ENCODE data around the gene ITGB1BP1. TPM values are rescaled to one million over a fixed set of nuclear protein-coding genes. Genes with fewer than 3 reads are reported as not detected.

Gene ITGB1BP1
- total RNA-seq, 4 donors from 2014 or later = 24.9 to 50.9 (median 30.8) TPM

DNA sequence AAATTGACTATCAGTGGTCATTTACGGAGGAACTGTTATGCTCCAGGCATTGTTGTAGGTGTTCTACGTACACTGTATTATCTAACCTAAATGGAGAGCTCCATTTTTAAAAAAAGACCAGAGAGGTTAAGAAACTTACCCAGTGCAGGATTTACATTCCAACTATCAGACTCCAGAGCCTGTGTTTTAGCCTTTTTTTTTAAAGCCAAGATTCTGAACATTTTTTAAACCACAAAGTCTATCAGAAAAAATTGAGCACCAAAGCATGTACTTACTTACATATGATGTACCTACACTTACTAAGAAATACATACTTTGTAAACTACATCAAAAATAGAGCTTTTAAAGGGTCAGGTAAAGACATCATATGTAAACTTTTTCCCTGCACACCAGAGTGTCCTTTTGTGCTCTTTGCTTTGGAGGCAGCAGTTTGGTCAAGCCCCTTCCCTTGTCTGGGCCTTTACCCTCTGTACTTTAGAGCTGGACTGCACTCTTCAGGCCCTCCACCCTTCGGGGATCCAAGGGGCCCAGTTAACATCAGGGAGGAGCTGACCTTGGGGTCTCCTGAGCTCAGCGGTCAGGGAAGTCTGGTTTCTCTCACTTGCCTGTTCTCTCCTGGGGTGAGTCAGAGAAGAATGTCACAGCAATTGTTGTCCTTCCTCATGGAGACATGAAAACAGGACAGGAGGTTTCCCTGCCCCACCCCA lies 58.4 kb downstream of the ITGB1BP1 start:
- Histone ChIP-seq H3K27ac (no peak overlapping the region), H3K36me3 (peaks cover 61% of the 10 kb centered on the region)
- TF ChIP-seq POLR2AphosphoS5 (IDR thresholded peaks at IDR 0.05) = no peak
- TF ChIP-seq, protein P1, sequence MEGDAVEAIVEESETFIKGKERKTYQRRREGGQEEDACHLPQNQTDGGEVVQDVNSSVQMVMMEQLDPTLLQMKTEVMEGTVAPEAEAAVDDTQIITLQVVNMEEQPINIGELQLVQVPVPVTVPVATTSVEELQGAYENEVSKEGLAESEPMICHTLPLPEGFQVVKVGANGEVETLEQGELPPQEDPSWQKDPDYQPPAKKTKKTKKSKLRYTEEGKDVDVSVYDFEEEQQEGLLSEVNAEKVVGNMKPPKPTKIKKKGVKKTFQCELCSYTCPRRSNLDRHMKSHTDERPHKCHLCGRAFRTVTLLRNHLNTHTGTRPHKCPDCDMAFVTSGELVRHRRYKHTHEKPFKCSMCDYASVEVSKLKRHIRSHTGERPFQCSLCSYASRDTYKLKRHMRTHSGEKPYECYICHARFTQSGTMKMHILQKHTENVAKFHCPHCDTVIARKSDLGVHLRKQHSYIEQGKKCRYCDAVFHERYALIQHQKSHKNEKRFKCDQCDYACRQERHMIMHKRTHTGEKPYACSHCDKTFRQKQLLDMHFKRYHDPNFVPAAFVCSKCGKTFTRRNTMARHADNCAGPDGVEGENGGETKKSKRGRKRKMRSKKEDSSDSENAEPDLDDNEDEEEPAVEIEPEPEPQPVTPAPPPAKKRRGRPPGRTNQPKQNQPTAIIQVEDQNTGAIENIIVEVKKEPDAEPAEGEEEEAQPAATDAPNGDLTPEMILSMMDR (IDR thresholded peaks at IDR 0.05) = no peak
- TF ChIP-seq EP300 (IDR thresholded peaks at IDR 0.05) = no peak
- TF ChIP-seq POLR2A (IDR thresholded peaks at IDR 0.05) = no peak

DNA sequence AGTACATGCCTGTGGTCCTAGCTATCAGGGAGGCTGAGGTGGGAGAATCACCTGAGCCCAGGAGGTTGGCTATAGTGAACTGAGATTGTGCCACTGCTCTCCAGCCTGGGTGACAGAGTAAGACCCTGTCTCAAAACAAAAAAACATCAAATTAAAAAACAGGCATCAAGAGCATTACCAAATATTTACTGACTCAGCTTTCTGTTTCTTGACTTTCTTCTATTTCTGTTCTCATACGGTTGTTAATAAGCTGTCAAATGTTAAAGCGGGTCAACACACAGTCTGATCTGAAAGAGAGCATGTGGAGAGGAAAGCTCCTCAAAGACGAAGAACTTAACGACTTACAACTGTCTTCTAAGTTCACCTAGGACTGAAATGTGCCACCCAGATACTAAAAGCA lies 59.0 kb downstream of the ITGB1BP1 start:
- 79% methylated on average over 4 of the region's 4 CpGs for whole genome bisulfite sequencing
- peaks cover 64% of the 10 kb centered on the region for H3K36me3 ChIP-seq

More for the DNA sequence above, 58.4 kb downstream of the ITGB1BP1 start:
- Histone ChIP-seq H3K4me3 (no peak overlapping the region), H3K9me3 (no peaks in the 10 kb centered on the region), H3K4me1 (no peaks in the 10 kb centered on the region), H3K27me3 (no peaks in the 10 kb centered on the region)
- no peak for DNase-seq (ENCODE audit: low spot score in 2 of 2)
- WGBS = 71% methylated on average over 4 of the region's 4 CpGs

DNA sequence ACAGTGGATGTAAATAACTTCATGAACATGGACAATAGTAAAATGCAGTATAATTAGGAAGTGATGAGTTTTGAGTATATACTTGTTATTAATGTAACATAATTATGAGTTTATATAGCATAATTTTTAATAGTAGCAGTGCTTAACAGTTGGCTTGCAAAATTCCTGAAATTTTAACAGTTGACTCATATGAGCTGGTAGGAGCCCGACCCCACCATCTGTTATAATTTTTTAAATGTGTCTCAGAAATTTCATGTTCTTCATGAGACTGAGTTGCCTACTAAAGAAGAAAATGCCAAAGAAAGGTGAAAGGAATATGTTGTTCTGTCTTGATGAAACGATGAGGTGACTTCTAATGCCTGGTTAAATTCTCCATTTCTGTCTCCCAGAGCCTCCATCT lies 62.6 kb downstream of the ITGB1BP1 start:
- no peak for DNase-seq (ENCODE audit: low spot score in 2 of 2)
- H3K9me3 ChIP-seq = no peaks in the 10 kb centered on the region
- H3K27ac ChIP-seq = no peak overlapping the region
- no peaks in the 10 kb centered on the region for H3K27me3 ChIP-seq
- TF ChIP-seq EP300 (IDR thresholded peaks at IDR 0.05) (no peak), POLR2A (IDR thresholded peaks at IDR 0.05) (no peak), POLR2AphosphoS5 (IDR thresholded peaks at IDR 0.05) (no peak)
- TF ChIP-seq, protein P1 (IDR thresholded peaks at IDR 0.05) = no peak
- H3K36me3 ChIP-seq = peaks cover 57% of the 10 kb centered on the region
- H3K4me3 ChIP-seq = no peak overlapping the region
- 58% methylated on average over 2 of the region's 2 CpGs for WGBS
- no peaks in the 10 kb centered on the region for H3K4me1 ChIP-seq

More for the DNA sequence above, 59.0 kb downstream of the ITGB1BP1 start:
- H3K4me1 ChIP-seq = no peaks in the 10 kb centered on the region
- no peak overlapping the region for H3K4me3 ChIP-seq
- no peak for DNase-seq (ENCODE audit: low spot score in 2 of 2)
- no peaks in the 10 kb centered on the region for H3K27me3 ChIP-seq
- TF ChIP-seq POLR2AphosphoS5 (IDR thresholded peaks at IDR 0.05) = no peak
- TF ChIP-seq, protein P1 (IDR thresholded peaks at IDR 0.05) = no peak
- TF ChIP-seq EP300 (IDR thresholded peaks at IDR 0.05) = no peak
- TF ChIP-seq POLR2A (IDR thresholded peaks at IDR 0.05) = no peak
- H3K9me3 ChIP-seq = no peaks in the 10 kb centered on the region
- no peak overlapping the region for H3K27ac ChIP-seq

DNA sequence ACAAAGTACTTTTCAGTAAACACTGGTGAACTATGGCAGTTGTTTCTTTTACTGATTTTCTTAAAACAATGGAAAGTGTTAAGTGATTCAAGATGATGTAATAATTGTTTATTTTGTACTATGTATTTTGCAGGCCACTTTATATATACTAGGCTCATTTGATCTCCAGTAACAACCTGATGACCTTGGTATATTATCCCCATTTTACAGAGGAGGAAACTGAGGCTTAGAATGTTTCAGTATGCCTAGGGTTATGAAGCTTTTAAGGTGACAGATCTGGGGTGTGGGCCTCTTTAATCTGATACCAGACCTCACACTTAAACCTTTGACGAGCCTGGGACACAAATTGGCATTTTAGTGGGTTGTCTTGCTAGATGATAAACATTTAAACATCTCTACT lies 63.2 kb downstream of the ITGB1BP1 start:
- peaks cover 51% of the 10 kb centered on the region for H3K36me3 ChIP-seq
- 93% methylated on average over 1 of the region's 1 CpG for WGBS
- TF ChIP-seq, protein P1 (IDR thresholded peaks at IDR 0.05) = no peak
- TF ChIP-seq EP300 (IDR thresholded peaks at IDR 0.05) = no peak
- no peak for TF ChIP-seq POLR2A (IDR thresholded peaks at IDR 0.05)
- no peak for TF ChIP-seq POLR2AphosphoS5 (IDR thresholded peaks at IDR 0.05)
- no peaks in the 10 kb centered on the region for H3K9me3 ChIP-seq
- no peak overlapping the region for H3K4me3 ChIP-seq
- DNase-seq (ENCODE audit: low spot score in 2 of 2) = no peak
- no peaks in the 10 kb centered on the region for H3K27me3 ChIP-seq
- H3K27ac ChIP-seq = no peak overlapping the region
- H3K4me1 ChIP-seq = peaks cover 3% of the 10 kb centered on the region

DNA sequence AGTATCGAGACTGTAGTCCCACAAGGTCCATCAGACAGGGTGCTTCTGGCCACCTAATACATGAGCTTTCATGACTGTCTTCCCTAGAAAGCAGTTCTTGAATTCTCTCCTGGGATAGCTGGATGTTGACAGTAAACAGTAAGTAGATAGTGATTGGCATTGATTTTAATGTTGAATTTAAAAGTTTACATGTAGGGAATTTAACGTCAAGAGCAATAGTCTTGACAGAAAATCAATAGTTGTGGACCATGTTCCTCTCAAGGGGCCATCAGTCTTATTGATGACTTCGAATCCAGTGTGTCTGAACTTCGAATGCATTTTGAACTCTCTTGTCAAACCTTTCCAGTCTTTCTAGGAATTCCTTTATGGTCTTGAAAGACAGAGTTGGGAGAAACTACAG lies 63.9 kb downstream of the ITGB1BP1 start:
- H3K27ac ChIP-seq = no peak overlapping the region
- no peaks in the 10 kb centered on the region for H3K27me3 ChIP-seq
- DNase-seq (ENCODE audit: low spot score in 2 of 2) = no peak
- WGBS = 94% methylated on average over 4 of the region's 4 CpGs
- H3K36me3 ChIP-seq = peaks cover 47% of the 10 kb centered on the region
- no peak overlapping the region for H3K4me3 ChIP-seq
- TF ChIP-seq POLR2AphosphoS5 (IDR thresholded peaks at IDR 0.05) (no peak), EP300 (IDR thresholded peaks at IDR 0.05) (no peak), POLR2A (IDR thresholded peaks at IDR 0.05) (no peak)
- TF ChIP-seq, protein P1 (IDR thresholded peaks at IDR 0.05) = no peak
- peaks cover 3% of the 10 kb centered on the region for H3K4me1 ChIP-seq
- H3K9me3 ChIP-seq = no peaks in the 10 kb centered on the region
